HG03342 (cell line): ENCODE results near the gene RNF149.
"Not testable (repeated sequence)": the region's sequence is repeated elsewhere in the genome, so short reads cannot be mapped to it uniquely, and the experiment has no call there.

Experiments
- ATAC-seq: cut with Tn5 transposase; IDR thresholded peaks from one replicate; pipeline ENCODE4 v1.9.1; 2021; ENCODE audit warnings: mild to moderate bottlenecking, moderate library complexity; ENCODE audit not compliant: unreplicated experiment

Gene RNF149

DNA sequence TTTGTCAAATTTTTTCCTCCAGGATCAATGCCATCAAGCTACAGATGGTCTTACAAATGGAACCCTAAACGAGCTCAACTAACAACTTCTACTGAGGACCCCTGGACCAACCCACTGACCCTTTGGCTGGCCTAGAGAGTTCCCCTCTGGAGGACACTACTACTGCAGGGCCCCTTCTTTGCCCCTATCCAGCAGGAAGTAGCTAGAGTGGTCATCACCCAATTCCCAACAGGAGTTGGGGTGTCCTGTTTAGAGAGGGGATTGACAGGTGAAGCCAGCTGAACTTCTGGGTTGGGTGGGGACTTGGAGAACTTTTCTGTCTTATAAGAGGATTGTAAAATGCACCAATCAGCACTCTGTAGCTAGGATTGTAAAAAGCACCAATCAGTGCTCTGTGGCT lies 72.5 kb downstream of the RNF149 start:
- not testable (repeated sequence) for ATAC-seq

DNA sequence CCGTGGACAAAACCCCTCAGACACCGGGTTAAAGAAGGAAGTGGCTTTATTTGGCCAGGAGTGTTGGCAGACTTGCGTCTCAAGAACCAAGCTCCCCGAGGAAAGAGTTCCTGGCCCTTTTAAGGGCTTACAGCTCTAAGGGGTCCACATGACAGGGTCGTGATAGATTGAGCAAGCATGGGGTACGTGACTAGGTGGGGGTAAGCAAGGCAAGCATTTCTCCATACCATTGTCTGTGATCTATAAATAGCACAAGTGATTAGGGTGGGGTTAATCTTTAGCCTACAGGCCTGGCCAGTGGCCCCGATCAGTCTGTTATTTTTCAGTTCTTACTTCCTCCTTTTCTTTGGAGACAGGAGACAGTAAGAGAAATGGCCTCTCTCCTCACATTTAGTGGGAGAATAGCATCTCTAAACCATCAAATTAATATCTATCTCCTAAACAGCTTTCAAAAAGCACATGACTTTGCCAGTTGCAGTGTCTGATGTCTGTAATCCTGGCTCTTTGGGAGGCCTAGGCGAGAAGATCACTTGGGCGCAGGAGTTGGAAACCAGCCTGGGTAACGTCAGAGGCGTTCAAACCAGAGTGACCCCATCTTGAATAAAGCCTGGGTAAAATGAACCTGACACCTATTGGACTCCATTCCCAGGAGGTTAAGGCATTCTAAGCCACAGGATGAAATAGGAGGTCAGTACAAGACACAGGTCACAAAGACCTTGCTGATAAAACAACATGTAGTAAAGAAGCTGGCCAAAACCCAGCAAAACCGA lies 74.1 kb downstream of the RNF149 start:
- ATAC-seq, result no peak

DNA sequence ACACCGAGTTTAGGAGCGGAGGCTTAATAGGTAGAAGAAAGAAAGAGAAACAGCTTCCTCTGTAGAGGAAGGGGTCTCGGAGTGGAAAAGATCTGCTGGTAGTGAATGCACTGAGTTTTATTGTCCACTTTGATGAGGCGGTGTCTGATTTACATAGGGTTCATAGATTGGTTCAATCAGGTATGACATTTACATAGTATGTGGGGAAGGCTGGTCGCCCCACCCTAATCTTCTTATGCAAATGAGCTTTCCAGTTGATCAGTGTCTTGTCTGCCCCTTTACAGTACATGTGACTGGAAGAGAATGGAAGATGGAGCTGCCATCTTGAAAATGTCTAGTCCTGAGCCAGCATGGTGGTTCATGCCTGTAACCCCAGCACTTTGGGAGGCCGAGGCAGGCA lies 75.7 kb downstream of the RNF149 start:
- ATAC-seq, result no peak

DNA sequence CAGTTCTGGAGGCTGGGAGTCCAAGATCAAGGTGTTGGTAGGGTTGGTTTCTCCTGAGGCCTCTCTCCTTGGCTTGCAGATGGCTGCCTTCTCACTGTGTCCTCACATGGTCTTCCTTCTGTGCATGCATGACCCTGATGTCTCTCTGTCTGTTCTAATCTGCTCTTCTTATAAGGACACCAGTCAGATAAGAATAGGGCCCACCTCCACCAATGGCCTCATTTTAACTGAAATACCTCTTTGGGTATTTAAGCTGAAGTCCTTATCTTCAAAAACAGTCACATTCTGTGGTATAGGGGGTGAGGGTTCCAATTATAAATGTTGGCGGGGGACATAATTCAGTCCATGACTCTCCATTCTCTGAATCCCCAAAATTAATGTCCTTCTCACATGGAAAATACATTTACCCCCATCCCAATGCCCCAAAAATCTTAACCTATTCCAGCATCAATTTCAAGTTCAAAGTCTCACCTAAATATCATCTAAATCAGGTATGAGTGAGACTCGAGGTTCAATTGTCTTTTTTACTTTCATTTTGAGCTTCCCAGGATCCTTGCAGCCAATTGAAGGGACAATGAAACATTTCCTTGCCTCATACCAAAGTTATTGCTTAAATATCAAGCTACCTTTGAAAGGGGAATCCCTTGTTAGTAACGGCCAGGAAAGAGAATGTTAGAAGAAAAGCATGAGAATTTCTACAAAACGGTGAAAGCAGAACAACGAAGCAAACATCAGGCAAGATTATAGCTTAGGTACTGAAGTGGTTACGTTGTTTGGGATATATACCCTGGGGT lies 76.4 kb downstream of the RNF149 start:
- no peak for ATAC-seq

DNA sequence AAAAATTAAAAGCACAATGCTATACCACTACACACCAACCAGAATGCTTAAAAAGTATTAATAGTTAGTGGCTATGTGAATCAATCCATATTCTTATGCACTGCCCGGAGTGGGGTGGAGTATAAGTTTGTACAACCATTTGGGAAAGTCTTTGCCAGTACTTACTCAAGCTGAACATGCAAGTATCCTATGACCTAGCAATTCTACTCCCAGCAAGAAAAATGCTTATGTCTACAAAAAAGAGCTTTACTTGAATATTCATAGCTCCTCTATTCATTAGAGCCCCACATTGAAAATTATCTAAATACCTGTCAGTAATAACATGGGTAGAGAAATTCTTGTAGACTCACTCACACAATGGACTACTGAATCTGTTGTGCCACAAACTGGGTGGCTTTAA lies 77.3 kb downstream of the RNF149 start:
- no peak for ATAC-seq

DNA sequence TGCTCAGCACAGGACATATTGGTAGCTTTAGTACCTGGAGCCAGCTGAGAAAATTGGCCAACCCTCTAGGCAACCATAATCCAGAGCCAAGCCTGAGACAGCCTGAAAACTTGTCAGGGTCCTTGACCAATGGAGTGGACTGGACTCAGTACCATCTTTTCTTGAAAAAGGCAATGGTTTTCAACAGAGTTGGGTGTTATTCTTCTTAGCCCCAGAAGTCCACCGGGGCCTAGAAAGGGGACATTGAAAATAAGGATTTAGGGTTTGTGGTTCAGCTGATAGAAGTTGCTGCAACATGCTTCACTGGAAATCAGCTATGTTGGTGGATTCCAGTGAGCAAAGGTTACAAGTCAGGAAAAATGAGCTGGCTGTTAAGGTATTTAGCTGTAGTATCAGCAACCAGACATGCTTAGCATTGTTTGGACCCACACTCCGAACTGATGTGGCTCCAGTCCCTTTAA lies 77.9 kb downstream of the RNF149 start:
- no peak for ATAC-seq
